WERI-Rb-1 (cell line): ENCODE measurements around the gene S1PR1.

Source experiments
- DNase-seq: peaks from one replicate; pipeline ENCODE4 v3.0.0-alpha.2; 2020
- H3K27ac ChIP-seq: fragments of 250-450 bp; sonication (Bioruptor Pico); 2 replicates; pipeline ENCODE4 v1.5.1; 2020; ENCODE audit warnings: mild to moderate bottlenecking, moderate library complexity
- H3K27me3 ChIP-seq: fragments of 250-450 bp; sonication (Bioruptor Pico); 2 replicates; pipeline ENCODE4 v1.5.1; 2021; ENCODE audit warnings: mild to moderate bottlenecking, low read depth, moderate library complexity; ENCODE audit not compliant: insufficient read depth, severe bottlenecking
- H3K36me3 ChIP-seq: fragments of 250-450 bp; sonication (Bioruptor Pico); 2 replicates; pipeline ENCODE4 v1.5.1; 2020; ENCODE audit warnings: mild to moderate bottlenecking, moderate library complexity
- H3K4me3 ChIP-seq: 2 replicates; pipeline ENCODE4 v1.5.1; 2011; ENCODE audit warnings: low read depth, mild to moderate bottlenecking, control low read depth, low read length
- H3K9me3 ChIP-seq: fragments of 250-450 bp; sonication (Bioruptor Pico); 2 replicates; pipeline ENCODE4 v1.5.1; 2021; ENCODE audit warnings: mild to moderate bottlenecking, moderate library complexity; ENCODE audit not compliant: severe bottlenecking
- CTCF ChIP-seq: IDR thresholded peaks from 2 replicates; pipeline ENCODE4 v1.5.1; 2011; ENCODE audit warnings: low read depth, mild to moderate bottlenecking, control low read depth, inconsistent platforms, low read length

The S1PR1 gene

GRCh38 chr1:101259744-101260148 is 22.9 kb downstream of the S1PR1 start:
- DNase-seq: no peak
- TF ChIP-seq CTCF: no peak
- Histone ChIP-seq H3K27me3 (peaks cover 9% of the 10 kb centered on the region), H3K4me3 (no peak overlapping the region), H3K27ac (no peak overlapping the region), H3K9me3 (no peaks in the 10 kb centered on the region), H3K36me3 (no peaks in the 10 kb centered on the region)

- Histone ChIP-seq H3K27me3 (peaks cover 9% of the 10 kb centered on the region), H3K9me3 (no peaks in the 10 kb centered on the region), H3K36me3 (no peaks in the 10 kb centered on the region), H3K27ac (no peak overlapping the region), H3K4me3 (no peak overlapping the region)
- DNase-seq: no peak
- no peak for TF ChIP-seq CTCF
Measured at GRCh38 chr1:101260556-101261350, 23.9 kb downstream of the S1PR1 start.

- H3K27me3 ChIP-seq: peaks cover 9% of the 10 kb centered on the region
- H3K27ac ChIP-seq: no peak overlapping the region
- no peaks in the 10 kb centered on the region for H3K9me3 ChIP-seq
- H3K36me3 ChIP-seq: no peaks in the 10 kb centered on the region
- TF ChIP-seq CTCF: no peak
- DNase-seq: no peak
- H3K4me3 ChIP-seq: no peak overlapping the region
Measured at GRCh38 chr1:101261623-101262022, 24.8 kb downstream of the S1PR1 start.

- Histone ChIP-seq H3K27ac (no peak overlapping the region), H3K27me3 (peaks cover 9% of the 10 kb centered on the region), H3K4me3 (no peak overlapping the region), H3K36me3 (no peaks in the 10 kb centered on the region), H3K9me3 (no peaks in the 10 kb centered on the region)
- DNase-seq: no peak
- TF ChIP-seq CTCF: no peak
Measured at GRCh38 chr1:101262060-101262459, 25.2 kb downstream of the S1PR1 start.

GRCh38 chr1:101262630-101263348 is 26.0 kb downstream of the S1PR1 start:
- Histone ChIP-seq H3K36me3 (no peaks in the 10 kb centered on the region), H3K9me3 (no peaks in the 10 kb centered on the region), H3K27me3 (peaks cover 9% of the 10 kb centered on the region), H3K27ac (no peak overlapping the region), H3K4me3 (no peak overlapping the region)
- no peak for TF ChIP-seq CTCF
- no peak for DNase-seq
